BJ (cell line): ENCODE results near the gene RUNX1. TPM values are rescaled to one million over a fixed set of nuclear protein-coding genes. Genes with fewer than 3 reads are reported as not detected.

Source experiments
- CTCF ChIA-PET: fragments of 350-600 bp; formaldehyde crosslinking; extraction: SDS; loops from one replicate; lab custom pipeline; 2021; ENCODE audit warnings: antibody characterized with exemption, inconsistent platforms; lab: Yijun Ruan, JAX
- POLR2A ChIA-PET: fragments of 300-600 bp; sonication (Branson Sonifier 250); formaldehyde crosslinking; extraction: SDS; loops from one replicate; lab custom pipeline; 2021; ENCODE audit warnings: antibody characterized with exemption; lab: Charles Lee
- DNase-seq: peaks from one replicate; pipeline ENCODE4 v3.0.0-alpha.2; 2011; ENCODE audit warnings: low read depth
- H3K27me3 ChIP-seq: 2 replicates; pipeline ENCODE4 v1.6.0; 2011; ENCODE audit warnings: low read length; ENCODE audit not compliant: control insufficient read depth, insufficient read depth
- H3K36me3 ChIP-seq: 2 replicates; pipeline ENCODE4 v1.5.1; 2011; ENCODE audit warnings: low read length; ENCODE audit not compliant: control insufficient read depth, insufficient read depth
- H3K4me3 ChIP-seq: 2 replicates; pipeline ENCODE4 v1.5.1; 2011; ENCODE audit warnings: low read depth, mild to moderate bottlenecking, control low read depth, low read length
- polyA plus RNA-seq: library from polyadenylated mRNA; depleted of rRNA; stranded (reverse); fragments of >200 nt; gene quantifications from 2 replicates; pipeline ENCODE4 v1.2.3, GENCODE V29; 2011
- TF ChIP-seq, protein P1 (sequence below): IDR thresholded peaks from 2 replicates; pipeline ENCODE4 v1.5.1; 2011; ENCODE audit warnings: low read depth, mild to moderate bottlenecking, control low read depth, inconsistent platforms, low read length, moderate library complexity; ENCODE audit not compliant: insufficient read depth

The RUNX1 gene
- polyA plus RNA-seq, 1 experiment = 36.1 TPM

DNA sequence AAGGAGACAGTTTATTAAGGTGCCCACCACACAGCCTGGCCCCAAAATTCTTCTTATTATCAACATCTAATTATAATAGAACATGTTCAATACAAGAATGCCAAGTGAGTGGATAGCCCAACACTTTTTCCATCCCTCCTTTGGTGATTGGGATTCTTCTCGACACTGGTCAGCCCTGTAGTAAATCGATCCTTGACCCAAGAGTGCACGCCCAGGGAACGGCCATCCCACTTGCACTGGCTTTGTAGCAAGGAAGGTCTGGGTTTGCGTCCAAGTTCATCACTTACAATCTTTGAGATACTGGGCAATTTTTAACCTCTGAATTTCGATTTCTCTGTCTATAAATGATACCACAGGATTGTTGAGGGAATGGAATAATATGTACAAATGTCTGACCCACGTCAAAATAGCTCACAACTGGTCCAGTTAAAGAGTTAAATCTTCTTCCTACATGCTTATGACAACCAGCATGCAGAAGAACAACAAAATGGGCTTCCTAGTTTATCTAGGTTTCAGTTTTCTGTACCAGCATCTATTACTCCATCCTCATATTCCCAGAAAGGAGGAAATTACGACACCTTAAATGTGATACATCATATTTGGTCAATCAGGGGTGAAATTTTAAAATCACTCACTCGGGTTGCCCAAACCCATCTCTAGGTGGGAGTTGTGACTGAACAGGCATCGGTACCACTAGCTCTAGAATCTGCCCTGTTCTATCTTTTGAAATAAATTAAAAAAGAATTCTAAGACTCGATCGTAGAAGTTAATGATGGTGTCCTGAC is 218.5 kb downstream of the RUNX1 start:
- DNase-seq = no peak
- Histone ChIP-seq H3K36me3 (peaks cover 41% of the 10 kb centered on the region), H3K4me3 (no peak overlapping the region), H3K27me3 (no peaks in the 10 kb centered on the region)
- CTCF ChIA-PET = no interaction called here
- TF ChIP-seq, protein P1, sequence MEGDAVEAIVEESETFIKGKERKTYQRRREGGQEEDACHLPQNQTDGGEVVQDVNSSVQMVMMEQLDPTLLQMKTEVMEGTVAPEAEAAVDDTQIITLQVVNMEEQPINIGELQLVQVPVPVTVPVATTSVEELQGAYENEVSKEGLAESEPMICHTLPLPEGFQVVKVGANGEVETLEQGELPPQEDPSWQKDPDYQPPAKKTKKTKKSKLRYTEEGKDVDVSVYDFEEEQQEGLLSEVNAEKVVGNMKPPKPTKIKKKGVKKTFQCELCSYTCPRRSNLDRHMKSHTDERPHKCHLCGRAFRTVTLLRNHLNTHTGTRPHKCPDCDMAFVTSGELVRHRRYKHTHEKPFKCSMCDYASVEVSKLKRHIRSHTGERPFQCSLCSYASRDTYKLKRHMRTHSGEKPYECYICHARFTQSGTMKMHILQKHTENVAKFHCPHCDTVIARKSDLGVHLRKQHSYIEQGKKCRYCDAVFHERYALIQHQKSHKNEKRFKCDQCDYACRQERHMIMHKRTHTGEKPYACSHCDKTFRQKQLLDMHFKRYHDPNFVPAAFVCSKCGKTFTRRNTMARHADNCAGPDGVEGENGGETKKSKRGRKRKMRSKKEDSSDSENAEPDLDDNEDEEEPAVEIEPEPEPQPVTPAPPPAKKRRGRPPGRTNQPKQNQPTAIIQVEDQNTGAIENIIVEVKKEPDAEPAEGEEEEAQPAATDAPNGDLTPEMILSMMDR = no peak
- POLR2A ChIA-PET = no interaction called here

DNA sequence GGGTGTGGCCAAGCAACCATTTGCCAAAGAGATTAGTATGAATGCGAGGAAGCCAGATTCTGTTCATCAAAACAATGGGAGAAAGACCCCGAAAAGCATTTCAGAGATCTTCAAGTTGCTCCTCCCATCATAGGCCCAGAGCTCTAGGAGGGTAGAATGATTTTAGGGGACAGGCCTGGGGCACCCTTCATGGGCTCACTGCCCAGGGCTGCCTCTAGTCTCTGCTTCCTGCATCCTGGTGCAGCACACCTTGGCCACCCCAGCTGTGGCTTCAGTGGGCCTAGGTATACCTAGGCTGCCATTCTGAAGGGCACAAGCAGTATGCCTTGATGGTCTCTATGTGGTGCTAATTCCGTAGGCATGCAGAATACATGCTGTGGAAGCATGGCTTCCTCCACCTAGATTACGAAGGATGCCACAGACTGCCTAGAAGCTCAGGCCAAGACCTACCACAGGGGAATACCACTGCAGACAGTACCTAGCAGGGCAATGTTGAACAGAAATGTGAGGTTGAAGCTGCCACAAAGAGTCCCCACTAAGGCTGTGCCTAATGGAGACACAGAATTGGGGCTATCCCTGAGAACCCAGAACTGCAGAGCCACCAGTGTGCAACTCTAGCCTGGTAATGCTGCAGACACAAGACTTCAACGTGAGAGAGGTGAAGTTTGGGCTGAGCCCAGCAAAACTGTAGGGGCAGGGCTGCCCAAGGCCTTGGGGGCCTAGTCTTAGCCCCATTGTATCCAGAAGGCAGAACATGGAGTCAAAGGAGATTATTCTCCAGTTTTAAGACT is 221.5 kb downstream of the RUNX1 start:
- peaks cover 30% of the 10 kb centered on the region for H3K36me3 ChIP-seq
- H3K27me3 ChIP-seq = no peaks in the 10 kb centered on the region
- CTCF ChIA-PET = interaction anchor here (1.1 kb wide), 1 partner anchor 134 kb away, joined by 3 read pairs; no protein-coding TSS in a partner anchor
- TF ChIP-seq, protein P1 = no peak
- no peak for DNase-seq
- POLR2A ChIA-PET = no interaction called here
- H3K4me3 ChIP-seq = no peak overlapping the region

DNA sequence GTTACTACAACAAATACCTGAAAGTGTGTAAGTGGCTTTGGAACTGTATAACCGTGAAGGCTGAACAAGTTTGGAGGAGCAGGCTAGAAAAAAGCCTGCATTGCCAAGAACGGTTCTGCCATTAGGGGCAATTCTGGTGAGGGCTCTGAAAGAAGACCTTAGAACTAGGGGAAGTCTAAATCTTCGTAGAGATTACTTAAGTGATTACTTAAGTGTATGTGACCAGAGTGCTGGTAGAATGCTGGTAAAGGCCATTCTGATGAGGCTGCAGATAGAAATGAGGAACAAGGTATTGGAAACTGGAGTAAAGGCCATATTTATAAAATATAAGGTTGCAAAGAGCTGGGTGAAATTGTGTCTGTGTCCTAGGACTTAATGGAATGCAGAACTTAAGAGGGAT is 222.3 kb downstream of the RUNX1 start:
- Histone ChIP-seq H3K4me3 (no peak overlapping the region), H3K27me3 (no peaks in the 10 kb centered on the region), H3K36me3 (peaks cover 34% of the 10 kb centered on the region)
- TF ChIP-seq, protein P1 = no peak
- CTCF ChIA-PET = interaction anchor here (1.1 kb wide), 1 partner anchor 133 kb away, joined by 3 read pairs; no protein-coding TSS in a partner anchor
- POLR2A ChIA-PET = no interaction called here
- no peak for DNase-seq

DNA sequence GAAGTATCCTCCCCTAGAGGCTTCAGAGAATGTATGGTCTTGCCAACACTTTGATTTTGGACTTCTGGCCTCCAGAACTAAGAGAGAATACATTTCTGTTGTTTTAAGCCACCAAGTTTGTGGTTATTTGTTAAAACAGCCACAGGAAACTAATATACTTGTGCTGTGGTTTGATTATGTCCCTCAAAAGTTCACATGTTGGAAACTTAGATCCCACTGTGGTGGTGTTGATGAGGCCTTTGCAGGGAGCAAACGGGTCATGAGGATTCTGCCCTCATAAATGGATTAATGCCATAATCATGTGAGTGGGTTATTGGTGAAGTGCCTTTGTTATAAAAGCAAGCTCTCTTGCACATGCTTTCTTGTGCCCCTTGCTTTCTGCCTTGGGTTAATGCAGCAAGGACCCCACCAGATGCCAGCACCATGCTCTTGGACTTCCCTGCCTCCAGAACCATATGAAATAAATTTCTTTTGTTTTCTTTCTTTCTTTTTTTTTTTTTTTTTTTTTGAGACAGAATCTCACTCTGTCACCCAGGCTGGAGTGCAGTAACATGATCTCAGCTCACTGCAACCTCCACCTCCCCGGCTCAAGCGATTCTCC is 223.1 kb downstream of the RUNX1 start:
- Histone ChIP-seq H3K36me3 (peaks cover 34% of the 10 kb centered on the region), H3K27me3 (no peaks in the 10 kb centered on the region), H3K4me3 (no peak overlapping the region)
- DNase-seq = no peak
- TF ChIP-seq, protein P1 = no peak
- POLR2A ChIA-PET = no interaction called here
- CTCF ChIA-PET = no interaction called here

DNA sequence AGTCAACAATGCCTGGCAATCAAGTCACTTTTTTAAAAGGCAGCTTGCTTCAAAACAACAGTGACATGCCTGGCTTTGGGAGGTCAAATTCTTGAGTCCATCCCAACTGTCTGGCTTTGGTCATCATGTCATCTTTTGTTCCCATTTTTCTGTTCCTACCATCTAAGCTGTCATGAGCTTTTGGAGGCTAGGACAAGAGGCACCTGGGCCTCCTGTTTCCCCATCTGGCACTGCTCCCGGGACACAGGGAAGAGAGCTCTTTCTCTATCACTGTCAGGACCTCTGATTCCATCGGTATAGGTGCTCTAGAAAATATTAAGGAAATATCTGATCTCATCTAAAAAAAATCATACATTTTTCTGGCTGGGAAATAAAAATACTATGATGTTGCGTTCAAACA is 224.0 kb downstream of the RUNX1 start:
- Histone ChIP-seq H3K36me3 (peaks cover 39% of the 10 kb centered on the region), H3K4me3 (no peak overlapping the region), H3K27me3 (no peaks in the 10 kb centered on the region)
- ChIA-PET CTCF (interaction anchor here (1.3 kb wide), 1 partner anchor 8 kb away, joined by 3 read pairs; no protein-coding TSS in a partner anchor), POLR2A (no interaction called here)
- DNase-seq = no peak
- TF ChIP-seq, protein P1 = no peak
